K562 (cell line): ENCODE data around the gene AGFG2. TPM values are rescaled to one million over a fixed set of nuclear protein-coding genes. Genes with fewer than 3 reads are reported as not detected.

ENCODE experiments used
- ATAC-seq: fragments of 200-7000 bp; cut with Tn5 transposase; 3 replicates; pipeline ENCODE4 v1.9.1; 2020; ENCODE audit warnings: moderate library complexity
- BruUV-seq: library from RNA; stranded (reverse); fragments of 400-500 nt; replicated peaks from 2 replicates; lab custom pipeline; 2021; lab: Mats Ljungman, UMichigan
- CTCF ChIA-PET: fragments of 300-600 bp; formaldehyde crosslinking; extraction: SDS; loops from one replicate; lab custom pipeline; 2021; ENCODE audit warnings: low intra/inter-chr PET ratio; lab: Yijun Ruan, JAX
- POLR2A ChIA-PET: fragments of 300-600, 350-650 bp; sonication (Branson Sonifier 250); formaldehyde crosslinking; extraction: SDS; loops from one replicate; lab custom pipeline; 2021; ENCODE audit warnings: antibody characterized with exemption, inconsistent platforms; lab: Yijun Ruan, JAX
- DNase-seq, 4 experiments: peaks; one replicate each; pipeline versions ENCODE4 v3.0.0 to v3.0.0-alpha.2; 2011 to 2018; ENCODE audit warnings: low spot score in 3 of 4, mixed read lengths in 3 of 4; ENCODE audit errors: extremely low read depth in 1 of 4
- FAIRE-seq: peaks from 2 replicates; lab custom pipeline; 2011; peaks lifted over from hg19 to GRCh38; lab: Jason Lieb, UNC
- H2AFZ ChIP-seq: 2 replicates; pipeline ENCODE4 v1.6.0; 2011; ENCODE audit warnings: low read depth, low read length, control low read depth, inconsistent platforms
- H3K27ac ChIP-seq: fragments of 200-600 bp; 3 replicates; pipeline ENCODE4 v1.8.0; 2011; ENCODE audit warnings: low read depth, mild to moderate bottlenecking, control low read depth, inconsistent platforms, low read length, moderate library complexity, mixed read lengths; ENCODE audit errors: extremely low read depth
- H3K27me3 ChIP-seq, 2 experiments: fragments of 300-600 bp in 1 of 2; 2 replicates in 1 of 2; 3 replicates in 1 of 2; pipeline versions ENCODE4 v1.6.0 to v1.8.0; 2011; ENCODE audit warnings: inconsistent platforms in 2 of 2, low read length in 2 of 2, mild to moderate bottlenecking in 1 of 2, mixed read lengths in 1 of 2, moderate library complexity in 1 of 2; ENCODE audit not compliant: control insufficient read depth in 2 of 2, insufficient read depth in 2 of 2
- H3K36me3 ChIP-seq: fragments of 300-600 bp; 3 replicates; pipeline ENCODE4 v1.8.0; 2011; ENCODE audit warnings: mild to moderate bottlenecking, low read length, inconsistent platforms; ENCODE audit not compliant: control insufficient read depth, insufficient read depth
- H3K4me1 ChIP-seq, 2 experiments: fragments of 200-600 bp in 1 of 2; replicated peaks in 1 of 2; 2 replicates in 1 of 2; 3 replicates in 1 of 2; pipeline versions ENCODE4 v1.5.1 to v1.8.0; 2011; ENCODE audit warnings: inconsistent platforms in 2 of 2, low read length in 2 of 2, mild to moderate bottlenecking in 1 of 2, mixed read lengths in 1 of 2, moderate library complexity in 1 of 2; ENCODE audit not compliant: control insufficient read depth in 2 of 2, insufficient read depth in 2 of 2
- H3K4me2 ChIP-seq: 2 replicates; pipeline ENCODE4 v1.6.1; 2011; ENCODE audit warnings: low read length, control low read depth, inconsistent platforms, mixed read lengths; ENCODE audit not compliant: insufficient read depth
- H3K4me3 ChIP-seq: fragments of 200-600 bp; sonication (generic), shearing (Covaris generic); 2 replicates; pipeline ENCODE4 v1.5.1; 2016; ENCODE audit warnings: control low read depth, inconsistent platforms
- H3K79me2 ChIP-seq: fragments of 200-600 bp; 3 replicates; pipeline ENCODE4 v1.8.0; 2011; ENCODE audit warnings: low read length, inconsistent platforms; ENCODE audit not compliant: control insufficient read depth, insufficient read depth
- H3K9ac ChIP-seq, 2 experiments: 2 replicates each; pipeline versions ENCODE4 v1.6.0 to v1.6.1; 2011; ENCODE audit warnings: low read depth in 2 of 2, low read length in 2 of 2, control low read depth in 1 of 2, inconsistent platforms in 1 of 2, mild to moderate bottlenecking in 1 of 2, mixed read lengths in 1 of 2; ENCODE audit not compliant: insufficient read depth in 1 of 2
- H3K9me1 ChIP-seq: one replicate; pipeline ENCODE4 v1.6.0; 2011; ENCODE audit warnings: inconsistent platforms, mild to moderate bottlenecking, low read length, moderate library complexity; ENCODE audit not compliant: control insufficient read depth, insufficient read depth
- H3K9me3 ChIP-seq: replicated peaks from 2 replicates; pipeline ENCODE4 v1.5.1; 2011; ENCODE audit warnings: low read depth, low read length, inconsistent platforms; ENCODE audit not compliant: control insufficient read depth, insufficient read depth
- H4K20me1 ChIP-seq: replicated peaks from 2 replicates; pipeline ENCODE4 v1.6.1; 2011; ENCODE audit warnings: low read length, inconsistent platforms, mixed read lengths; ENCODE audit not compliant: control insufficient read depth, insufficient read depth
- HBP1 ChIP-seq: fragments of 450-650 bp; formaldehyde crosslinking; IDR thresholded peaks from 2 replicates; pipeline ENCODE4 v1.4.0; 2022; ENCODE audit warnings: missing genetic modification characterization
- HDAC3 ChIP-seq: fragments of 450-650 bp; IDR thresholded peaks from 2 replicates; pipeline ENCODE4 v1.6.1; 2018; ENCODE audit warnings: borderline replicate concordance, mild to moderate bottlenecking, moderate library complexity; ENCODE audit not compliant: partially characterized antibody
- KLF6 ChIP-seq: fragments of 250-450 bp; sonication (Bioruptor Pico); IDR thresholded peaks from 2 replicates; pipeline ENCODE4 v1.4.0; 2020; ENCODE audit warnings: mild to moderate bottlenecking, moderate library complexity, borderline replicate concordance
- RERE ChIP-seq: sonication (generic); formaldehyde crosslinking; IDR thresholded peaks from 2 replicates; pipeline ENCODE4 v1.8.0; 2023; ENCODE audit warnings: missing genetic modification reagents, mild to moderate bottlenecking, borderline replicate concordance
- TRIM28 ChIP-seq: fragments of 450-650 bp; IDR thresholded peaks from 2 replicates; pipeline ENCODE4 v1.6.1; 2017
- ZBTB2 ChIP-seq: fragments of 450-650 bp; IDR thresholded peaks from 2 replicates; pipeline ENCODE4 v1.6.1; 2016; ENCODE audit warnings: antibody characterized with exemption
- ZNF197 ChIP-seq: fragments of 200-800 bp; sonication (Bioruptor generic); IDR thresholded peaks from 2 replicates; pipeline ENCODE4 v1.6.1; 2016; ENCODE audit warnings: low read depth, missing genetic modification characterization, missing compliant biosample characterization
- ZNF444 ChIP-seq: fragments of 250-450 bp; sonication (Bioruptor Pico); IDR thresholded peaks from 2 replicates; pipeline ENCODE4 v1.4.0; 2020; ENCODE audit warnings: mild to moderate bottlenecking, moderate library complexity
- WGBS: fragments of 100-300 bp; shearing (Covaris generic); methylation state at CpG from one replicate; pipeline ENCODE4 v1.1.6; 2016; ENCODE audit warnings: low coverage, mixed read lengths; ENCODE audit not compliant: insufficient coverage; ENCODE audit errors: missing lambda C conversion rate; 5-methylcytosine and 5-hydroxymethylcytosine counted together
- in situ Hi-C: fragments of 300-500 bp; cut with MboI; formaldehyde crosslinking; loops from 4 replicates; pipeline ENCODE4 v1.15.0; 2018; ENCODE audit warnings: inconsistent platforms, mixed read lengths
- intact Hi-C: fragments of 100-400 bp; cut with micrococcal nuclease; formaldehyde crosslinking; loops from 2 replicates; pipeline ENCODE4 v1.14.2; 2022
- polyA plus RNA-seq, 8 experiments: library from polyadenylated mRNA; depleted of rRNA in 4 of 8; stranded (reverse) in 5 of 8; unstranded in 3 of 8; fragments of >200 nt; fragmentation: Nextera tagmentation in 2 of 8; fragmentation: Illumina TruSeq in 1 of 8; extraction: Ambion mirVana in 2 of 8; extraction: Trizol in 1 of 8; gene quantifications; 2 replicates each; pipeline versions ENCODE4 v1.2.1 to v1.2.3, GENCODE V29; 2011 to 2014; ENCODE audit warnings: inconsistent platforms in 1 of 8, missing spikeins in 1 of 8
- total RNA-seq, 7 experiments: library from RNA; depleted of rRNA in 6 of 7; stranded (reverse); fragments of >200 nt in 6 of 7; fragmentation: Illumina TruSeq in 2 of 7; extraction: Trizol in 2 of 7; gene quantifications; 2 replicates each; pipeline versions ENCODE4 v1.2.1 to v1.2.3, GENCODE V29; 2011 to 2021; ENCODE audit warnings: low replicate concordance in 1 of 7

Gene AGFG2
- total and polyA plus RNA-seq, 9 of the 15 experiments (the other 6 are each of a cell fraction or from before 2014, with no cell fraction given), result 0.31 to 23.1 (median 6.5) TPM

- TF ChIP-seq HDAC3, result peak; percentile 24
These were observed 22.7 kb upstream of the AGFG2 start (continued) for GRCh38 chr7:100516135-100516812.

- POLR2A ChIA-PET, result interaction anchor here (0.6 to 1.2 kb wide), 3 partner anchors 17 to 89 kb away, joined by 3 to 4 read pairs (median 4); partner anchors contain the start of gene ZCWPW1
- no peak overlapping the region for H3K27ac ChIP-seq
- no peak overlapping the region for H3K4me2 ChIP-seq
- H3K4me3 ChIP-seq, result no peak overlapping the region
- H3K9me1 ChIP-seq, result no peaks in the 10 kb centered on the region
- CTCF ChIA-PET, result no interaction called here
- TF ChIP-seq ZNF444, result no peak
- TF ChIP-seq HBP1 (CRISPR knock-in tag), result no peak
- no peak for TF ChIP-seq ZNF197
- no peak for TF ChIP-seq TRIM28
- TF ChIP-seq RERE, result no peak
- TF ChIP-seq ZBTB2, result no peak
- no peak for TF ChIP-seq KLF6 (CRISPR knock-in tag)
- TF ChIP-seq, all 486 proteins: peak for 0
- no peaks in the 10 kb centered on the region for H4K20me1 ChIP-seq
- DNase-seq, result peak in 1 of 4 experiments; percentile 7
- H2AFZ ChIP-seq, result no peak overlapping the region
- 34% methylated on average over 2 of the region's 2 CpGs for WGBS
- FAIRE-seq, result no peak
- no peak for ATAC-seq
- no peaks in the 10 kb centered on the region for H3K9me3 ChIP-seq
- intact Hi-C loops (no loop called here), in situ Hi-C loops (no loop called here)
- no peaks in the 10 kb centered on the region for H3K27me3 ChIP-seq
- peaks cover 8 to 16% of the 10 kb centered on the region in 2 experiments; a peak in 4 of 5 replicates for H3K4me1 ChIP-seq
- no peaks in the 10 kb centered on the region for H3K79me2 ChIP-seq
- no peak overlapping the region for H3K9ac ChIP-seq
- no peaks in the 10 kb centered on the region for H3K36me3 ChIP-seq
- no TSS peak for BruUV-seq
These were observed 21.7 kb upstream of the AGFG2 start for GRCh38 chr7:100517305-100517704.
